HCT116 (cell line): ENCODE results near the gene CARS1. TPM values are rescaled to one million over a fixed set of nuclear protein-coding genes. Genes with fewer than 3 reads are reported as not detected.
A peak's percentile ranks its signal among the peaks of the same experiment; 100 is the strongest.

Experiments used
- ATAC-seq: fragments of 200-7000 bp; cut with Tn5 transposase; 2 replicates; pipeline ENCODE4 v1.9.1; 2020; ENCODE audit warnings: mild to moderate bottlenecking, moderate library complexity
- BruUV-seq: library from RNA; stranded (reverse); fragments of 400-500 nt; replicated peaks from 2 replicates; lab custom pipeline; 2021; lab: Mats Ljungman, UMichigan
- CTCF ChIA-PET: fragments of 300-600 bp; sonication (Branson Sonifier 250); formaldehyde crosslinking; loops from one replicate; lab custom pipeline; 2021; ENCODE audit warnings: antibody characterized with exemption; lab: Charles Lee
- POLR2A ChIA-PET: fragments of 300-600, 350-600 bp; sonication (Branson Sonifier 250); formaldehyde crosslinking; loops from one replicate; lab custom pipeline; 2021; ENCODE audit warnings: antibody characterized with exemption; lab: Charles Lee
- RAD21 ChIA-PET, 2 experiments: fragments of 300-600 bp; sonication (Branson Sonifier 250); formaldehyde crosslinking; loops; one replicate each; lab custom pipeline; 2023; ENCODE audit warnings: low total read pairs in 2 of 2; ENCODE audit not compliant: uncharacterized antibody in 2 of 2, unreplicated experiment in 2 of 2, low non-redundant PET in 1 of 2; lab: Charles Lee
- DNase-seq: peaks from one replicate; pipeline ENCODE4 v3.0.0-alpha.2; 2010; ENCODE audit warnings: low read depth, low spot score
- H2AFZ ChIP-seq: fragments of 200-600 bp; shearing (Covaris generic), sonication (generic); 2 replicates; pipeline ENCODE4 v1.6.1; 2017; ENCODE audit warnings: low read depth, mixed run types, mixed read lengths, antibody characterized with exemption, low read length; ENCODE audit not compliant: poor library complexity, severe bottlenecking
- H3K27ac ChIP-seq: 2 replicates; pipeline ENCODE4 v1.5.1; 2012; ENCODE audit warnings: low read depth, low read length
- H3K27me3 ChIP-seq: fragments of 200-600 bp; sonication (generic); 2 replicates; pipeline ENCODE4 v1.6.1; 2016; ENCODE audit warnings: mixed run types, low read length, mixed read lengths; ENCODE audit not compliant: insufficient read depth
- H3K36me3 ChIP-seq, 2 experiments: fragments of 200-500 bp in 1 of 2; fragments of 200-600 bp in 1 of 2; sonication (Bioruptor generic) in 1 of 2; sonication (generic) in 1 of 2; 2 replicates each; pipeline versions ENCODE4 v1.5.1 to v1.6.1; 2014 to 2016; ENCODE audit warnings: low read length in 2 of 2, inconsistent platforms in 1 of 2, mixed read lengths in 1 of 2, mixed run types in 1 of 2; ENCODE audit not compliant: insufficient read depth in 2 of 2, control insufficient read depth in 1 of 2
- H3K4me1 ChIP-seq, 2 experiments: fragments of 200-600 bp in 1 of 2; sonication (generic) in 1 of 2; 2 replicates each; pipeline versions ENCODE4 v1.5.1 to v1.6.1; 2012 to 2017; ENCODE audit warnings: low read length in 2 of 2, inconsistent platforms in 1 of 2, mild to moderate bottlenecking in 1 of 2, mixed read lengths in 1 of 2, mixed run types in 1 of 2, moderate library complexity in 1 of 2; ENCODE audit not compliant: insufficient read depth in 2 of 2, control insufficient read depth in 1 of 2
- H3K4me2 ChIP-seq: fragments of 200-600 bp; sonication (generic); 2 replicates; pipeline ENCODE4 v1.6.1; 2017; ENCODE audit warnings: mixed run types, low read length, mixed read lengths
- H3K4me3 ChIP-seq, 2 experiments: fragments of 200-600 bp in 1 of 2; sonication (generic) in 1 of 2; replicated peaks in 1 of 2; 2 replicates each; pipeline ENCODE4 v1.5.1; 2011 to 2016; ENCODE audit warnings: low read length in 2 of 2, control low read depth in 1 of 2, low read depth in 1 of 2, mild to moderate bottlenecking in 1 of 2, mixed read lengths in 1 of 2, mixed run types in 1 of 2
- H3K79me2 ChIP-seq: fragments of 200-600 bp; sonication (generic); 2 replicates; pipeline ENCODE4 v1.6.1; 2017; ENCODE audit warnings: mild to moderate bottlenecking, mixed run types, low read length, moderate library complexity, mixed read lengths; ENCODE audit not compliant: insufficient read depth
- H3K9ac ChIP-seq: fragments of 200-600 bp; sonication (generic); 2 replicates; pipeline ENCODE4 v1.6.1; 2016; ENCODE audit warnings: low read length, mixed read lengths
- H3K9me2 ChIP-seq: fragments of 200-600 bp; sonication (generic), shearing (Covaris generic); 2 replicates; pipeline ENCODE4 v1.6.1; 2017; ENCODE audit warnings: mixed run types, mild to moderate bottlenecking, moderate library complexity; ENCODE audit not compliant: insufficient read depth
- H3K9me3 ChIP-seq, 2 experiments: fragments of 200-500 bp in 1 of 2; fragments of 200-600 bp in 1 of 2; sonication (Bioruptor generic) in 1 of 2; sonication (generic) in 1 of 2; 2 replicates each; pipeline ENCODE4 v1.6.1; 2014 to 2017; ENCODE audit warnings: low read length in 2 of 2, mixed read lengths in 2 of 2, inconsistent platforms in 1 of 2, low read depth in 1 of 2, mild to moderate bottlenecking in 1 of 2, mixed run types in 1 of 2, moderate library complexity in 1 of 2; ENCODE audit not compliant: control insufficient read depth in 1 of 2, insufficient read depth in 1 of 2
- H4K20me1 ChIP-seq: fragments of 200-600 bp; sonication (generic), shearing (Covaris generic); 2 replicates; pipeline ENCODE4 v1.6.1; 2017; ENCODE audit warnings: mixed run types, mild to moderate bottlenecking, moderate library complexity; ENCODE audit not compliant: insufficient read depth
- CBX3 ChIP-seq: IDR thresholded peaks from 2 replicates; pipeline ENCODE4 v1.6.1; 2012; ENCODE audit warnings: low read depth
- CEBPB ChIP-seq: IDR thresholded peaks from 2 replicates; pipeline ENCODE4 v1.6.1; 2012; ENCODE audit warnings: low read depth
- EGR1 ChIP-seq: IDR thresholded peaks from 2 replicates; pipeline ENCODE4 v1.6.1; 2012; ENCODE audit warnings: low read depth
- ELF1 ChIP-seq: IDR thresholded peaks from 2 replicates; pipeline ENCODE4 v1.6.1; 2012; ENCODE audit warnings: low read depth, borderline replicate concordance
- EZH2 ChIP-seq: fragments of 200-600 bp; sonication (generic); IDR thresholded peaks from 2 replicates; pipeline ENCODE4 v1.6.1; 2017; ENCODE audit warnings: antibody characterized with exemption, mixed run types
- EZH2phosphoT487 ChIP-seq: fragments of 200-600 bp; IDR thresholded peaks from 2 replicates; pipeline ENCODE4 v1.6.1; 2018; ENCODE audit warnings: antibody characterized with exemption, borderline replicate concordance
- FOSL1 ChIP-seq: IDR thresholded peaks from 2 replicates; pipeline ENCODE4 v1.6.1; 2012; ENCODE audit warnings: low read depth
- JUND ChIP-seq: IDR thresholded peaks from 2 replicates; pipeline ENCODE4 v1.6.1; 2012
- POLR2A ChIP-seq: IDR thresholded peaks from 2 replicates; pipeline ENCODE4 v1.7.0; 2011; ENCODE audit warnings: borderline replicate concordance; ENCODE audit not compliant: insufficient read depth, insufficient read length; ENCODE audit errors: extremely low read depth
- POLR2AphosphoS5 ChIP-seq: IDR thresholded peaks from 2 replicates; pipeline ENCODE4 v1.6.1; 2011; ENCODE audit warnings: mild to moderate bottlenecking, low read depth, low read length, moderate library complexity
- RAD21 ChIP-seq: IDR thresholded peaks from 2 replicates; pipeline ENCODE4 v1.6.1; 2012; ENCODE audit warnings: low read depth, mild to moderate bottlenecking
- SIN3A ChIP-seq: IDR thresholded peaks from 2 replicates; pipeline ENCODE4 v1.6.1; 2012; ENCODE audit warnings: low read depth
- TCF7L2 ChIP-seq: IDR thresholded peaks from 2 replicates; pipeline ENCODE4 v1.7.0; 2011; ENCODE audit warnings: borderline replicate concordance, inconsistent platforms; ENCODE audit not compliant: insufficient read depth, insufficient read length; ENCODE audit errors: extremely low read depth
- YY1 ChIP-seq: IDR thresholded peaks from 2 replicates; pipeline ENCODE4 v1.6.1; 2011; ENCODE audit warnings: low read length, low read depth, moderate library complexity, mild to moderate bottlenecking; ENCODE audit not compliant: insufficient replicate concordance; ENCODE audit errors: extremely low read depth
- ZFX ChIP-seq: fragments of 450-650 bp; IDR thresholded peaks from 2 replicates; pipeline ENCODE4 v1.6.1; 2017
- ZNF274 ChIP-seq: fragments of 200-500 bp; sonication (Bioruptor generic); IDR thresholded peaks from 2 replicates; pipeline ENCODE4 v1.6.1; 2014; ENCODE audit warnings: mild to moderate bottlenecking, low read depth, low read length, inconsistent platforms
- intact Hi-C: fragments of 100-400 bp; cut with micrococcal nuclease; formaldehyde crosslinking; loops from 2 replicates; pipeline ENCODE4 v1.10.0; 2022
- total RNA-seq: library from RNA; stranded (reverse); gene quantifications from one replicate; pipeline ENCODE4 v1.2.1, GENCODE V29; 2021; ENCODE audit not compliant: unreplicated experiment
- TF ChIP-seq, protein P1 (sequence below): IDR thresholded peaks from 2 replicates; pipeline ENCODE4 v1.6.1; 2012
- TF ChIP-seq, protein P2 (sequence below): IDR thresholded peaks from 2 replicates; pipeline ENCODE4 v1.6.1; 2012
- TF ChIP-seq, protein P3 (sequence below): IDR thresholded peaks from 2 replicates; pipeline ENCODE4 v1.6.1; 2012; ENCODE audit warnings: low read depth
- TF ChIP-seq, protein P4 (sequence below): IDR thresholded peaks from 2 replicates; pipeline ENCODE4 v1.6.1; 2011; ENCODE audit warnings: mild to moderate bottlenecking, low read length, moderate library complexity; ENCODE audit not compliant: insufficient replicate concordance; ENCODE audit errors: extremely low read depth

Gene CARS1
- total RNA-seq, 1 experiment from 2014 or later = 124 TPM

DNA sequence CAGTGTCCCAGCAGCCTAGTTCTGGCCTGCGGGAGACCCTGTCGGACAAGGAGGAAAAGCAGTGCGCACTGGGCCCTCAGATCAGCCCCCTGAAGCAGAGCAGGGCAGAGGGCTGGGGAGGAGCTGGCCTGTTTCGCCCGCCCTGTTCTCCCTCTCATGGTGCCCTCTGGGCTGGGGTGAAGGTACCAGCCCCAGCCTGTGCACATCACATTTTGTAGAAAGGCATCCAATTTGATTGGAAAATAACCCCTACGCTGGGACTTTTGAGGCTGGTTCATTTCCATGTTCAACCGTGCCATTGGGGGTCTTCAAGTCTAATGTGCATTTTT, 64.3 kb downstream of the CARS1 start:
- H4K20me1 ChIP-seq = peaks cover 7% of the 10 kb centered on the region
- RAD21 ChIA-PET = no interaction called here
- peak; percentile 41 for ATAC-seq
- H3K27ac ChIP-seq = peak overlapping the region; percentile 77
- TF ChIP-seq ZFX (no peak), CBX3 (no peak), YY1 (no peak), EZH2phosphoT487 (no peak), POLR2AphosphoS5 (no peak), SIN3A (no peak), CEBPB (no peak), TCF7L2 (no peak), POLR2A (no peak), EZH2 (no peak), ELF1 (no peak), JUND (no peak), EGR1 (no peak), FOSL1 (no peak), RAD21 (no peak), ZNF274 (no peak)
- TF ChIP-seq, protein P1, sequence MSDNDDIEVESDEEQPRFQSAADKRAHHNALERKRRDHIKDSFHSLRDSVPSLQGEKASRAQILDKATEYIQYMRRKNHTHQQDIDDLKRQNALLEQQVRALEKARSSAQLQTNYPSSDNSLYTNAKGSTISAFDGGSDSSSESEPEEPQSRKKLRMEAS = no peak
- TF ChIP-seq, protein P2, sequence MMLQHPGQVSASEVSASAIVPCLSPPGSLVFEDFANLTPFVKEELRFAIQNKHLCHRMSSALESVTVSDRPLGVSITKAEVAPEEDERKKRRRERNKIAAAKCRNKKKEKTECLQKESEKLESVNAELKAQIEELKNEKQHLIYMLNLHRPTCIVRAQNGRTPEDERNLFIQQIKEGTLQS = no peak
- TF ChIP-seq, protein P3, sequence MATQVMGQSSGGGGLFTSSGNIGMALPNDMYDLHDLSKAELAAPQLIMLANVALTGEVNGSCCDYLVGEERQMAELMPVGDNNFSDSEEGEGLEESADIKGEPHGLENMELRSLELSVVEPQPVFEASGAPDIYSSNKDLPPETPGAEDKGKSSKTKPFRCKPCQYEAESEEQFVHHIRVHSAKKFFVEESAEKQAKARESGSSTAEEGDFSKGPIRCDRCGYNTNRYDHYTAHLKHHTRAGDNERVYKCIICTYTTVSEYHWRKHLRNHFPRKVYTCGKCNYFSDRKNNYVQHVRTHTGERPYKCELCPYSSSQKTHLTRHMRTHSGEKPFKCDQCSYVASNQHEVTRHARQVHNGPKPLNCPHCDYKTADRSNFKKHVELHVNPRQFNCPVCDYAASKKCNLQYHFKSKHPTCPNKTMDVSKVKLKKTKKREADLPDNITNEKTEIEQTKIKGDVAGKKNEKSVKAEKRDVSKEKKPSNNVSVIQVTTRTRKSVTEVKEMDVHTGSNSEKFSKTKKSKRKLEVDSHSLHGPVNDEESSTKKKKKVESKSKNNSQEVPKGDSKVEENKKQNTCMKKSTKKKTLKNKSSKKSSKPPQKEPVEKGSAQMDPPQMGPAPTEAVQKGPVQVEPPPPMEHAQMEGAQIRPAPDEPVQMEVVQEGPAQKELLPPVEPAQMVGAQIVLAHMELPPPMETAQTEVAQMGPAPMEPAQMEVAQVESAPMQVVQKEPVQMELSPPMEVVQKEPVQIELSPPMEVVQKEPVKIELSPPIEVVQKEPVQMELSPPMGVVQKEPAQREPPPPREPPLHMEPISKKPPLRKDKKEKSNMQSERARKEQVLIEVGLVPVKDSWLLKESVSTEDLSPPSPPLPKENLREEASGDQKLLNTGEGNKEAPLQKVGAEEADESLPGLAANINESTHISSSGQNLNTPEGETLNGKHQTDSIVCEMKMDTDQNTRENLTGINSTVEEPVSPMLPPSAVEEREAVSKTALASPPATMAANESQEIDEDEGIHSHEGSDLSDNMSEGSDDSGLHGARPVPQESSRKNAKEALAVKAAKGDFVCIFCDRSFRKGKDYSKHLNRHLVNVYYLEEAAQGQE = no peak
- TF ChIP-seq, protein P4, sequence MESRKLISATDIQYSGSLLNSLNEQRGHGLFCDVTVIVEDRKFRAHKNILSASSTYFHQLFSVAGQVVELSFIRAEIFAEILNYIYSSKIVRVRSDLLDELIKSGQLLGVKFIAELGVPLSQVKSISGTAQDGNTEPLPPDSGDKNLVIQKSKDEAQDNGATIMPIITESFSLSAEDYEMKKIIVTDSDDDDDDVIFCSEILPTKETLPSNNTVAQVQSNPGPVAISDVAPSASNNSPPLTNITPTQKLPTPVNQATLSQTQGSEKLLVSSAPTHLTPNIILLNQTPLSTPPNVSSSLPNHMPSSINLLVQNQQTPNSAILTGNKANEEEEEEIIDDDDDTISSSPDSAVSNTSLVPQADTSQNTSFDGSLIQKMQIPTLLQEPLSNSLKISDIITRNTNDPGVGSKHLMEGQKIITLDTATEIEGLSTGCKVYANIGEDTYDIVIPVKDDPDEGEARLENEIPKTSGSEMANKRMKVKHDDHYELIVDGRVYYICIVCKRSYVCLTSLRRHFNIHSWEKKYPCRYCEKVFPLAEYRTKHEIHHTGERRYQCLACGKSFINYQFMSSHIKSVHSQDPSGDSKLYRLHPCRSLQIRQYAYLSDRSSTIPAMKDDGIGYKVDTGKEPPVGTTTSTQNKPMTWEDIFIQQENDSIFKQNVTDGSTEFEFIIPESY = no peak
- TF ChIP-seq, all 23 proteins: peak for 0
- Histone ChIP-seq H3K9ac (peak overlapping the region; percentile 98), H3K4me3 (peak overlapping the region; percentile 94 to 99), H3K9me2 (no peaks in the 10 kb centered on the region), H3K4me2 (peak overlapping the region; percentile 99), H2AFZ (peak overlapping the region; percentile 12), H3K27me3 (no peaks in the 10 kb centered on the region), H3K36me3 (peaks cover 0 to 4% of the 10 kb centered on the region in 2 experiments; a peak in 1 of 4 replicates), H3K79me2 (peaks cover 39% of the 10 kb centered on the region), H3K4me1 (peaks cover 15 to 30% of the 10 kb centered on the region in 2 experiments; a peak in 3 of 4 replicates), H3K9me3 (no peaks in the 10 kb centered on the region)
- BruUV-seq = no TSS peak
- no peak for DNase-seq
- POLR2A ChIA-PET = no interaction called here
- CTCF ChIA-PET = no interaction called here
- intact Hi-C loops = no loop called here
